Stimulated activated naive CD8-positive, alpha-beta T cell treated with anti-CD3 and anti-CD28 coated beads, Interleukin-15, Interleukin-2, amounts not matched to agents 100 U/mL and 50 U/mL, for 24 hours (primary cell): ENCODE measurements around the gene SCFD2.
"Not testable (repeated sequence)": the region's sequence is repeated elsewhere in the genome, so short reads cannot be mapped to it uniquely, and the experiment has no call there.

ENCODE experiments used
- ATAC-seq: fragments of 150-1000 bp; cut with Tn5 transposase; one replicate; pipeline ENCODE4 v1.10.0; 2021
- DNase-seq: peaks from one replicate; pipeline ENCODE4 v3.0.0; 2021

SCFD2 gene

GRCh38 chr4:53101191-53101581, 264.7 kb downstream of the SCFD2 start:
- no peak for DNase-seq
- peak; percentile 80 for ATAC-seq

GRCh38 chr4:53100501-53101190, 265.2 kb downstream of the SCFD2 start:
- DNase-seq (no peak), ATAC-seq (no peak)

- ATAC-seq (no peak), DNase-seq (no peak)
Observed at GRCh38 chr4:53098681-53099121, 267.2 kb downstream of the SCFD2 start.

GRCh38 chr4:53094040-53094439, 271.8 kb downstream of the SCFD2 start:
- ATAC-seq = no peak
- no peak for DNase-seq

- DNase-seq = no peak
- no peak for ATAC-seq
Observed at GRCh38 chr4:53089936-53090729, 275.7 kb downstream of the SCFD2 start.

GRCh38 chr4:53088152-53088551, 277.7 kb downstream of the SCFD2 start:
- DNase-seq = no peak

GRCh38 chr4:53076374-53076958, 289.4 kb downstream of the SCFD2 start:
- DNase-seq = no peak
- no peak for ATAC-seq

More at GRCh38 chr4:53088152-53088551, 277.7 kb downstream of the SCFD2 start:
- no peak for ATAC-seq

GRCh38 chr4:53075162-53075785, 290.6 kb downstream of the SCFD2 start:
- DNase-seq (no peak), ATAC-seq (no peak)

GRCh38 chr4:53068755-53069330, 297.0 kb downstream of the SCFD2 start:
- DNase-seq = no peak
- no peak for ATAC-seq

- ATAC-seq = peak; percentile 28
- no peak for DNase-seq
Observed at GRCh38 chr4:53067125-53067802, 298.6 kb downstream of the SCFD2 start.

- ATAC-seq = no peak
Observed at GRCh38 chr4:53066155-53066554, 299.7 kb downstream of the SCFD2 start.

GRCh38 chr4:53064609-53065008, 301.3 kb downstream of the SCFD2 start:
- ATAC-seq = no peak
- no peak for DNase-seq

More at GRCh38 chr4:53066155-53066554, 299.7 kb downstream of the SCFD2 start:
- no peak for DNase-seq

- ATAC-seq (no peak), DNase-seq (no peak)
Observed at GRCh38 chr4:53061091-53061850, 304.6 kb downstream of the SCFD2 start.

- ATAC-seq = no peak
Observed at GRCh38 chr4:53060278-53060677, 305.6 kb downstream of the SCFD2 start.

GRCh38 chr4:53059871-53060270, 306.0 kb downstream of the SCFD2 start:
- ATAC-seq = no peak
- no peak for DNase-seq

More at GRCh38 chr4:53060278-53060677, 305.6 kb downstream of the SCFD2 start:
- DNase-seq = no peak

GRCh38 chr4:53059256-53059655, 306.6 kb downstream of the SCFD2 start:
- ATAC-seq (no peak), DNase-seq (no peak)

GRCh38 chr4:53057679-53058078, 308.2 kb downstream of the SCFD2 start:
- no peak for DNase-seq
- ATAC-seq = no peak

GRCh38 chr4:53057108-53057507, 308.8 kb downstream of the SCFD2 start:
- not testable (repeated sequence) for DNase-seq, ATAC-seq

- DNase-seq = no peak
- no peak for ATAC-seq
Observed at GRCh38 chr4:53055716-53056403, 310.0 kb downstream of the SCFD2 start.

- ATAC-seq (no peak), DNase-seq (no peak)
Observed at GRCh38 chr4:53055274-53055673, 310.6 kb downstream of the SCFD2 start.
